SK-N-SH (cell line): ENCODE measurements around the gene CADM1. TPM values are rescaled to one million over a fixed set of nuclear protein-coding genes. Genes with fewer than 3 reads are reported as not detected.

Experiments
- CTCF ChIA-PET: fragments of 300-600, 350-600 bp; formaldehyde crosslinking; extraction: SDS; loops from one replicate; lab custom pipeline; 2021; lab: Yijun Ruan, JAX
- POLR2A ChIA-PET: fragments of 350-600 bp; sonication (Branson Sonifier 250); formaldehyde crosslinking; extraction: SDS; loops from one replicate; lab custom pipeline; 2020; ENCODE audit warnings: antibody characterized with exemption, inconsistent platforms; lab: Yijun Ruan, JAX
- DNase-seq: peaks from one replicate; pipeline ENCODE4 v3.0.0; 2012
- H2AFZ ChIP-seq: fragments of 200-600 bp; sonication (generic); 2 replicates; pipeline ENCODE4 v1.8.1; 2016; ENCODE audit warnings: antibody characterized with exemption, mild to moderate bottlenecking, low read depth
- H3F3A ChIP-seq: fragments of 200-600 bp; sonication (generic); replicated peaks from 2 replicates; pipeline ENCODE3; 2016; ENCODE audit warnings: antibody characterized with exemption, mild to moderate bottlenecking; ENCODE audit not compliant: insufficient read depth
- H3K27ac ChIP-seq, 2 experiments: fragments of 200-500 bp in 1 of 2; fragments of 200-600 bp in 1 of 2; sonication (Bioruptor generic) in 1 of 2; sonication (generic), shearing (Covaris generic) in 1 of 2; 2 replicates each; pipeline versions ENCODE4 v1.5.1 to v1.6.1; 2014 to 2016; ENCODE audit warnings: low read depth in 2 of 2, inconsistent platforms in 1 of 2, low read length in 1 of 2, mild to moderate bottlenecking in 1 of 2, mixed read lengths in 1 of 2
- H3K27me3 ChIP-seq: fragments of 200-600 bp; sonication (generic), shearing (Covaris generic); 2 replicates; pipeline ENCODE4 v1.6.1; 2016; ENCODE audit warnings: mixed run types; ENCODE audit not compliant: insufficient read depth
- H3K36me3 ChIP-seq, 2 experiments: fragments of 200-500 bp in 1 of 2; fragments of 200-600 bp in 1 of 2; sonication (Bioruptor generic) in 1 of 2; sonication (generic) in 1 of 2; replicated peaks in 1 of 2; 2 replicates each; pipeline versions ENCODE3 to v1.5.1; 2014 to 2016; ENCODE audit warnings: low read length in 1 of 2, mild to moderate bottlenecking in 1 of 2; ENCODE audit not compliant: insufficient read depth in 2 of 2, control insufficient read depth in 1 of 2
- H3K4me1 ChIP-seq, 2 experiments: fragments of 200-500 bp in 1 of 2; fragments of 200-600 bp in 1 of 2; sonication (Bioruptor generic) in 1 of 2; sonication (generic), shearing (Covaris generic) in 1 of 2; 2 replicates each; pipeline versions ENCODE4 v1.5.1 to v1.6.1; 2014 to 2016; ENCODE audit warnings: low read depth in 1 of 2, low read length in 1 of 2, mixed run types in 1 of 2; ENCODE audit not compliant: insufficient read depth in 2 of 2, control insufficient read depth in 1 of 2
- H3K4me2 ChIP-seq: fragments of 200-600 bp; sonication (generic), shearing (Covaris generic); 2 replicates; pipeline ENCODE4 v1.6.1; 2017; ENCODE audit warnings: mixed run types
- H3K4me3 ChIP-seq, 2 experiments: fragments of 200-500 bp in 1 of 2; fragments of 200-600 bp in 1 of 2; sonication (Bioruptor generic) in 1 of 2; sonication (generic), shearing (Covaris generic) in 1 of 2; 2 replicates each; pipeline versions ENCODE4 v1.5.1 to v1.8.1; 2014 to 2016; ENCODE audit warnings: low read depth in 2 of 2, inconsistent platforms in 1 of 2, low read length in 1 of 2, mild to moderate bottlenecking in 1 of 2, mixed read lengths in 1 of 2, moderate library complexity in 1 of 2
- H3K79me2 ChIP-seq: fragments of 200-600 bp; sonication (generic); 2 replicates; pipeline ENCODE4 v1.8.1; 2017; ENCODE audit warnings: mild to moderate bottlenecking; ENCODE audit not compliant: insufficient read depth
- H3K9ac ChIP-seq: fragments of 200-600 bp; sonication (generic); 2 replicates; pipeline ENCODE4 v1.6.1; 2017; ENCODE audit warnings: mixed run types
- H3K9me2 ChIP-seq: fragments of 200-600 bp; sonication (generic); 2 replicates; pipeline ENCODE4 v1.6.1; 2017; ENCODE audit warnings: mixed run types
- H3K9me3 ChIP-seq: fragments of 200-600 bp; sonication (generic); 2 replicates; pipeline ENCODE4 v1.6.1; 2017; ENCODE audit warnings: mixed run types, mild to moderate bottlenecking, moderate library complexity
- H4K20me1 ChIP-seq: fragments of 200-600 bp; sonication (generic); 2 replicates; pipeline ENCODE4 v1.6.1; 2017; ENCODE audit warnings: mild to moderate bottlenecking, mixed run types; ENCODE audit not compliant: insufficient read depth
- FOXJ3 ChIP-seq: sonication (generic); formaldehyde crosslinking; IDR thresholded peaks from 2 replicates; pipeline ENCODE4 v1.5.1; 2020; ENCODE audit warnings: mild to moderate bottlenecking, missing genetic modification reagents
- FOXM1 ChIP-seq: IDR thresholded peaks from 2 replicates; pipeline ENCODE4 v1.4.0; 2012; ENCODE audit warnings: low read depth, mild to moderate bottlenecking
- GABPA ChIP-seq: IDR thresholded peaks from 2 replicates; pipeline ENCODE4 v1.4.0; 2012; ENCODE audit warnings: low read depth, mild to moderate bottlenecking
- GATA2 ChIP-seq: sonication (generic); formaldehyde crosslinking; IDR thresholded peaks from 2 replicates; pipeline ENCODE4 v1.5.0; 2020; ENCODE audit warnings: mild to moderate bottlenecking, missing genetic modification reagents
- NFIC ChIP-seq: IDR thresholded peaks from 2 replicates; pipeline ENCODE4 v1.4.0; 2012; ENCODE audit warnings: borderline replicate concordance
- RCOR1 ChIP-seq: fragments of 150-350 bp; IDR thresholded peaks from 2 replicates; pipeline ENCODE4 v1.6.1; 2017; ENCODE audit warnings: antibody characterized with exemption, low read length
- REST ChIP-seq: IDR thresholded peaks from 2 replicates; pipeline ENCODE4 v1.6.1; 2012; ENCODE audit warnings: mild to moderate bottlenecking, low read depth, low read length, moderate library complexity
- RXRA ChIP-seq: IDR thresholded peaks from 2 replicates; pipeline ENCODE4 v1.4.0; 2012; ENCODE audit warnings: low read depth, mild to moderate bottlenecking, borderline replicate concordance
- SIN3A ChIP-seq: IDR thresholded peaks from 2 replicates; pipeline ENCODE4 v1.6.1; 2012; ENCODE audit warnings: low read depth, mild to moderate bottlenecking, low read length, moderate library complexity, borderline replicate concordance
- WGBS: methylation state at CpG from one replicate; pipeline ENCODE4 v1.1.6; 2017; ENCODE audit warnings: low lambda C conversion rate; 5-methylcytosine and 5-hydroxymethylcytosine counted together
- polyA plus RNA-seq, 3 experiments: library from polyadenylated mRNA; depleted of rRNA; stranded (reverse); fragments of >200 nt; gene quantifications; 2 replicates each; pipeline ENCODE4 v1.2.3, GENCODE V29; 2012

Gene CADM1
- polyA plus RNA-seq, 1 of the 3 experiments (the other 2 are of a cell fraction): 7.9 TPM

- Histone ChIP-seq H3K4me2 (no peak overlapping the region), H3K9ac (no peak overlapping the region), H3K9me3 (no peaks in the 10 kb centered on the region), H3K36me3 (no peaks in the 10 kb centered on the region), H3K79me2 (no peaks in the 10 kb centered on the region), H3F3A (no peaks in the 10 kb centered on the region), H3K27ac (no peak overlapping the region), H3K4me3 (no peak overlapping the region), H2AFZ (no peak overlapping the region), H3K4me1 (peaks cover 0 to 8% of the 10 kb centered on the region in 2 experiments; a peak in 2 of 4 replicates)
- CTCF ChIA-PET: interaction anchor here (1.0 to 1.8 kb wide), 5 partner anchors 37 to 119 kb away, joined by 3 to 6 read pairs (median 3); no protein-coding TSS in a partner anchor
- no peak for DNase-seq
- WGBS: 82% methylated on average over 2 of the region's 2 CpGs
- POLR2A ChIA-PET: no interaction called here
- TF ChIP-seq REST (no peak), RCOR1 (no peak), FOXJ3 (no peak)
- TF ChIP-seq, all 33 proteins: peak for 0
- H3K9me2 ChIP-seq: no peaks in the 10 kb centered on the region
- no peaks in the 10 kb centered on the region for H3K27me3 ChIP-seq
- H4K20me1 ChIP-seq: no peaks in the 10 kb centered on the region
Observed at GRCh38 chr11:115384236-115384635, 120.0 kb downstream of the CADM1 start.

GRCh38 chr11:115383431-115383830, 120.8 kb downstream of the CADM1 start:
- H3K36me3 ChIP-seq: no peaks in the 10 kb centered on the region
- H2AFZ ChIP-seq: no peak overlapping the region
- H4K20me1 ChIP-seq: no peaks in the 10 kb centered on the region
- POLR2A ChIA-PET: no interaction called here
- no peaks in the 10 kb centered on the region for H3K79me2 ChIP-seq
- WGBS: 64% methylated on average over 3 of the region's 3 CpGs
- no peak overlapping the region for H3K27ac ChIP-seq
- no peak overlapping the region for H3K9ac ChIP-seq
- H3K9me3 ChIP-seq: no peaks in the 10 kb centered on the region
- H3K4me3 ChIP-seq: no peak overlapping the region
- H3K4me2 ChIP-seq: no peak overlapping the region
- no peaks in the 10 kb centered on the region for H3K27me3 ChIP-seq
- H3K4me1 ChIP-seq: peaks cover 0 to 9% of the 10 kb centered on the region in 2 experiments; a peak in 2 of 4 replicates
- no peak for TF ChIP-seq RCOR1
- no peak for TF ChIP-seq RXRA
- TF ChIP-seq GABPA: no peak
- TF ChIP-seq SIN3A: no peak
- no peak for TF ChIP-seq NFIC
- TF ChIP-seq GATA2 (CRISPR knock-in tag): no peak
- TF ChIP-seq FOXM1: no peak
- TF ChIP-seq, all 33 proteins: peak for 0
- DNase-seq: no peak
- CTCF ChIA-PET: interaction anchor here (1.1 to 1.8 kb wide), 2 partner anchors 49 to 119 kb away, joined by 4 to 6 read pairs; no protein-coding TSS in a partner anchor
- Histone ChIP-seq H3F3A (no peaks in the 10 kb centered on the region), H3K9me2 (no peaks in the 10 kb centered on the region)
